Neural cell (in vitro differentiated cells): Measurements from ENCODE around the gene TCF15. TPM values are rescaled to one million over a fixed set of nuclear protein-coding genes. Genes with fewer than 3 reads are reported as not detected.

Experiments used
- H2AFZ ChIP-seq: fragments of 200-600, 300-800 bp; sonication (generic), shearing (Covaris generic); 2 replicates; pipeline ENCODE4 v1.6.0; 2014; ENCODE audit warnings: low read depth, mild to moderate bottlenecking, antibody characterized with exemption, low read length, moderate library complexity
- H3F3A ChIP-seq: fragments of 200-600 bp; shearing (Covaris generic); 2 replicates; pipeline ENCODE4 v1.6.1; 2016; ENCODE audit warnings: mild to moderate bottlenecking, moderate library complexity, mixed read lengths, antibody characterized with exemption, low read length; ENCODE audit not compliant: insufficient read depth, poor library complexity, severe bottlenecking
- H3K27ac ChIP-seq: fragments of 200-600, 300-800 bp; sonication (generic), shearing (Covaris generic); 2 replicates; pipeline ENCODE4 v1.5.1; 2014; ENCODE audit warnings: mild to moderate bottlenecking, low read length, moderate library complexity
- H3K27me3 ChIP-seq: fragments of 300-800, 200-600 bp; sonication (generic), shearing (Covaris generic); 2 replicates; pipeline ENCODE4 v1.6.0; 2014; ENCODE audit warnings: mild to moderate bottlenecking, low read depth, low read length, moderate library complexity; ENCODE audit not compliant: insufficient read depth
- H3K36me3 ChIP-seq: fragments of 300-800, 200-600 bp; sonication (generic), shearing (Covaris generic); 2 replicates; pipeline ENCODE4 v1.5.1; 2014; ENCODE audit warnings: mild to moderate bottlenecking, antibody characterized with exemption, low read length, moderate library complexity; ENCODE audit not compliant: insufficient read depth
- H3K4me2 ChIP-seq: fragments of 300-800, 200-600 bp; sonication (generic), shearing (Covaris generic); 2 replicates; pipeline ENCODE4 v1.6.0; 2014; ENCODE audit warnings: mild to moderate bottlenecking, low read length
- H3K4me3 ChIP-seq: fragments of 300-800, 200-600 bp; sonication (generic), shearing (Covaris generic); 2 replicates; pipeline ENCODE4 v1.5.1; 2014; ENCODE audit warnings: mild to moderate bottlenecking, low read length, moderate library complexity
- H3K79me2 ChIP-seq: fragments of 200-600 bp; shearing (Covaris generic); replicated peaks from 2 replicates; pipeline ENCODE4 v1.6.0; 2014; ENCODE audit warnings: mild to moderate bottlenecking, low read length, moderate library complexity; ENCODE audit not compliant: insufficient read depth
- H3K9ac ChIP-seq: fragments of 300-800, 200-600 bp; sonication (generic), shearing (Covaris generic); 2 replicates; pipeline ENCODE4 v1.6.1; 2016; ENCODE audit warnings: mild to moderate bottlenecking, low read length, mixed read lengths
- H3K9me2 ChIP-seq: fragments of 200-600 bp; shearing (Covaris generic); 2 replicates; pipeline ENCODE4 v1.6.1; 2016; ENCODE audit warnings: mild to moderate bottlenecking, low read length, mixed read lengths; ENCODE audit not compliant: insufficient read depth
- H3K9me3 ChIP-seq: fragments of 200-600, 300-800 bp; sonication (generic), shearing (Covaris generic); 2 replicates; pipeline ENCODE4 v1.6.1; 2016; ENCODE audit warnings: mild to moderate bottlenecking, mixed run types, low read length, moderate library complexity, mixed read lengths
- H4K20me1 ChIP-seq: fragments of 200-600 bp; shearing (Covaris generic); 2 replicates; pipeline ENCODE4 v1.6.1; 2016; ENCODE audit warnings: mild to moderate bottlenecking, mixed run types; ENCODE audit not compliant: insufficient read depth
- EP300 ChIP-seq: fragments of 450-650 bp; conservative IDR thresholded peaks from 2 replicates; pipeline ENCODE4 v1.6.1; 2014; ENCODE audit warnings: antibody characterized with exemption, mild to moderate bottlenecking, moderate library complexity; ENCODE audit not compliant: poor library complexity, severe bottlenecking
- EZH2 ChIP-seq: fragments of 200-600, 300-800 bp; shearing (Covaris generic), sonication (generic); IDR thresholded peaks from 2 replicates; pipeline ENCODE4 v1.6.1; 2014; ENCODE audit warnings: antibody characterized with exemption, low read length, borderline replicate concordance, mild to moderate bottlenecking; ENCODE audit not compliant: insufficient read depth, poor library complexity, severe bottlenecking
- MXI1 ChIP-seq: fragments of 450-650 bp; conservative IDR thresholded peaks from 2 replicates; pipeline ENCODE4 v1.6.1; 2014; ENCODE audit warnings: antibody characterized with exemption, mild to moderate bottlenecking; ENCODE audit not compliant: poor library complexity, severe bottlenecking
- POLR2AphosphoS5 ChIP-seq: IDR thresholded peaks from 2 replicates; pipeline ENCODE4 v1.6.1; 2012
- RAD21 ChIP-seq: fragments of 450-650 bp; conservative IDR thresholded peaks from 2 replicates; pipeline ENCODE4 v1.6.1; 2014; ENCODE audit warnings: antibody characterized with exemption, mild to moderate bottlenecking, moderate library complexity
- SMC3 ChIP-seq: fragments of 450-650 bp; conservative IDR thresholded peaks from 2 replicates; pipeline ENCODE4 v1.6.1; 2014; ENCODE audit warnings: antibody characterized with exemption, mild to moderate bottlenecking, moderate library complexity; ENCODE audit not compliant: poor library complexity
- TAF1 ChIP-seq: IDR thresholded peaks from 2 replicates; pipeline ENCODE4 v1.6.1; 2012; ENCODE audit warnings: low read depth
- polyA plus RNA-seq: library from polyadenylated mRNA; depleted of rRNA; stranded (reverse); fragments of >200 nt; gene quantifications from 2 replicates; pipeline ENCODE4 v1.2.3, GENCODE V29; 2014
- TF ChIP-seq, protein P1 (sequence below): IDR thresholded peaks from 2 replicates; pipeline ENCODE4 v1.6.1; 2012; ENCODE audit warnings: borderline replicate concordance
- TF ChIP-seq, protein P2 (sequence below): fragments of 450-650 bp; IDR thresholded peaks from 2 replicates; pipeline ENCODE4 v1.5.1; 2014; ENCODE audit warnings: antibody characterized with exemption, mild to moderate bottlenecking, moderate library complexity; ENCODE audit not compliant: poor library complexity, severe bottlenecking

TCF15 gene
- polyA plus RNA-seq, 1 donor from 2014 or later: not detected

DNA sequence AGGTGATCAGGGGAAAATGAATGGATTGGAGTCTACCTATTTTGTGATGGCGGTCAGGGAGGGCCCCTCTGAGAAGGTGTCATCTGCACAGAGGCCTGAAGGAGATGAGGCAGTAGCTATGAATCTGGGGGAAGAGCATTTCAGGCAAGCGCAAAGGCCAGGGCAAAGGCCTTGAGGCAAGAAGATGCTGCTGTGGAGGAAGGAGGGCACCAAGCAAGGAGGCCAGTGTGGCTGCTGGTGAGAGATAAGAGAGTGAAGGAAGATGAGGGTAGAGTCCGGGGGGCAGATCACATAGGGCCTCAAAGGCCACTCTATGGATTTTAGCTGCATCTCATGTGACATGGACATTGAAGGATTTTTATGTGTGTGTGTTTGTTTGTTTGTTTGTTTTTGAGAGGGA is 45.9 kb downstream of the TCF15 start:
- TF ChIP-seq EZH2 (no peak), RAD21 (no peak), POLR2AphosphoS5 (no peak), MXI1 (no peak), TAF1 (no peak), EP300 (no peak), SMC3 (no peak)
- TF ChIP-seq, protein P1, sequence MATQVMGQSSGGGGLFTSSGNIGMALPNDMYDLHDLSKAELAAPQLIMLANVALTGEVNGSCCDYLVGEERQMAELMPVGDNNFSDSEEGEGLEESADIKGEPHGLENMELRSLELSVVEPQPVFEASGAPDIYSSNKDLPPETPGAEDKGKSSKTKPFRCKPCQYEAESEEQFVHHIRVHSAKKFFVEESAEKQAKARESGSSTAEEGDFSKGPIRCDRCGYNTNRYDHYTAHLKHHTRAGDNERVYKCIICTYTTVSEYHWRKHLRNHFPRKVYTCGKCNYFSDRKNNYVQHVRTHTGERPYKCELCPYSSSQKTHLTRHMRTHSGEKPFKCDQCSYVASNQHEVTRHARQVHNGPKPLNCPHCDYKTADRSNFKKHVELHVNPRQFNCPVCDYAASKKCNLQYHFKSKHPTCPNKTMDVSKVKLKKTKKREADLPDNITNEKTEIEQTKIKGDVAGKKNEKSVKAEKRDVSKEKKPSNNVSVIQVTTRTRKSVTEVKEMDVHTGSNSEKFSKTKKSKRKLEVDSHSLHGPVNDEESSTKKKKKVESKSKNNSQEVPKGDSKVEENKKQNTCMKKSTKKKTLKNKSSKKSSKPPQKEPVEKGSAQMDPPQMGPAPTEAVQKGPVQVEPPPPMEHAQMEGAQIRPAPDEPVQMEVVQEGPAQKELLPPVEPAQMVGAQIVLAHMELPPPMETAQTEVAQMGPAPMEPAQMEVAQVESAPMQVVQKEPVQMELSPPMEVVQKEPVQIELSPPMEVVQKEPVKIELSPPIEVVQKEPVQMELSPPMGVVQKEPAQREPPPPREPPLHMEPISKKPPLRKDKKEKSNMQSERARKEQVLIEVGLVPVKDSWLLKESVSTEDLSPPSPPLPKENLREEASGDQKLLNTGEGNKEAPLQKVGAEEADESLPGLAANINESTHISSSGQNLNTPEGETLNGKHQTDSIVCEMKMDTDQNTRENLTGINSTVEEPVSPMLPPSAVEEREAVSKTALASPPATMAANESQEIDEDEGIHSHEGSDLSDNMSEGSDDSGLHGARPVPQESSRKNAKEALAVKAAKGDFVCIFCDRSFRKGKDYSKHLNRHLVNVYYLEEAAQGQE: no peak
- TF ChIP-seq, protein P2, sequence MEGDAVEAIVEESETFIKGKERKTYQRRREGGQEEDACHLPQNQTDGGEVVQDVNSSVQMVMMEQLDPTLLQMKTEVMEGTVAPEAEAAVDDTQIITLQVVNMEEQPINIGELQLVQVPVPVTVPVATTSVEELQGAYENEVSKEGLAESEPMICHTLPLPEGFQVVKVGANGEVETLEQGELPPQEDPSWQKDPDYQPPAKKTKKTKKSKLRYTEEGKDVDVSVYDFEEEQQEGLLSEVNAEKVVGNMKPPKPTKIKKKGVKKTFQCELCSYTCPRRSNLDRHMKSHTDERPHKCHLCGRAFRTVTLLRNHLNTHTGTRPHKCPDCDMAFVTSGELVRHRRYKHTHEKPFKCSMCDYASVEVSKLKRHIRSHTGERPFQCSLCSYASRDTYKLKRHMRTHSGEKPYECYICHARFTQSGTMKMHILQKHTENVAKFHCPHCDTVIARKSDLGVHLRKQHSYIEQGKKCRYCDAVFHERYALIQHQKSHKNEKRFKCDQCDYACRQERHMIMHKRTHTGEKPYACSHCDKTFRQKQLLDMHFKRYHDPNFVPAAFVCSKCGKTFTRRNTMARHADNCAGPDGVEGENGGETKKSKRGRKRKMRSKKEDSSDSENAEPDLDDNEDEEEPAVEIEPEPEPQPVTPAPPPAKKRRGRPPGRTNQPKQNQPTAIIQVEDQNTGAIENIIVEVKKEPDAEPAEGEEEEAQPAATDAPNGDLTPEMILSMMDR: no peak
- no peaks in the 10 kb centered on the region for H3K9me2 ChIP-seq

DNA sequence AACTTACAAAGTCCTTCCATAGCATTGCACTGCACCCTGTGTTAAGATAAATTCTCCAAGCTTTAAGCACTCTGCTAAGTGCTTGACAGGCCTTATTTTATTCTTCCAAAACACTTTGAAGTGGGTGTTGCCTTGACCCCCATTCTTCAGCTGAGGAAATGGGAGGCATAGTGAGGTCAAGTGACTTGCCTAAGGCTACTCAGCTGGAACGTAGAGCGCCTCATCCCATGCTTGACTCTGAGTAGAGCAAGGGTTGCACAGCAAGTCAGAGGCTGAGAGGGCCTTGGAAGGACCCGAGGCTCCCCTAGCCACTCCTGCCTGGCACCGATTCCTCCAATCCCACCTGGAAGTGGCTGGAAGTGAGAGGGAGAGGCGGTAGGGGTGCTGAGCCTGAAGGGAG is 46.9 kb downstream of the TCF15 start:
- Histone ChIP-seq H3K9me2 (no peaks in the 10 kb centered on the region), H3K79me2 (no peaks in the 10 kb centered on the region), H3K9ac (no peak overlapping the region), H3K4me2 (no peak overlapping the region), H3K27me3 (no peaks in the 10 kb centered on the region), H3K9me3 (no peaks in the 10 kb centered on the region), H4K20me1 (no peaks in the 10 kb centered on the region), H2AFZ (no peak overlapping the region), H3K36me3 (no peaks in the 10 kb centered on the region), H3F3A (no peaks in the 10 kb centered on the region), H3K27ac (no peak overlapping the region), H3K4me3 (no peak overlapping the region)
- TF ChIP-seq RAD21 (no peak), MXI1 (no peak), TAF1 (no peak), EP300 (no peak), EZH2 (no peak), POLR2AphosphoS5 (no peak), SMC3 (no peak)
- TF ChIP-seq, protein P2: no peak
- TF ChIP-seq, protein P1: no peak

More for the DNA sequence above, 45.9 kb downstream of the TCF15 start:
- Histone ChIP-seq H2AFZ (no peak overlapping the region), H3K4me3 (no peak overlapping the region), H3F3A (no peaks in the 10 kb centered on the region), H3K27me3 (no peaks in the 10 kb centered on the region), H4K20me1 (no peaks in the 10 kb centered on the region), H3K36me3 (no peaks in the 10 kb centered on the region), H3K27ac (no peak overlapping the region), H3K9me3 (no peaks in the 10 kb centered on the region), H3K79me2 (no peaks in the 10 kb centered on the region), H3K9ac (no peak overlapping the region), H3K4me2 (no peak overlapping the region)
